GM20000 (cell line): ENCODE measurements around the gene SLC45A2.

Experiments
- DNase-seq: peaks from one replicate; pipeline ENCODE4 v3.0.0; 2012; ENCODE audit warnings: low spot score
- TF ChIP-seq, protein P1 (sequence below): IDR thresholded peaks from 2 replicates; pipeline ENCODE4 v1.5.1; 2012; ENCODE audit warnings: mild to moderate bottlenecking, control low read depth; ENCODE audit errors: extremely low read depth, missing control alignments

The SLC45A2 gene

DNA sequence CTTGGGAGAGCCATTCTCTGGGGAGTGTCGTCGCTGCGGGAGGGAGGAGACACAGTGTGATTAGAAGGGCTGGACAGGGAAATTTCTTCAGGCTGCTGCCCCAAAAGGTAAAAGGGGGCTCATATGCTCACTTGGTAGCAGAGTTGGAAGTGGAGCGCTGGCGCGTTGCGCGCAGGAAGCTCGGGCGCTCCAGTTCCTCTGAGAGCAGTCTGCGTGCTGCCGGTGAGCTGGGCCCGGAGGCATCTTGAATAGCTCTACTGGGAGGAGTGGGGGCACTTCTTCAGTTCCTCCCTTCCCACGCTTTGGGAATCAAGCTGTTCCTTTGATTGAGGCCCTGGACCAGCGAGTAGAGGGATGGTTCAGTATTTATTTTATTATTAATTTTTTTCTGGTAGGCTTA lies 45.6 kb downstream of the SLC45A2 start:
- TF ChIP-seq, protein P1, sequence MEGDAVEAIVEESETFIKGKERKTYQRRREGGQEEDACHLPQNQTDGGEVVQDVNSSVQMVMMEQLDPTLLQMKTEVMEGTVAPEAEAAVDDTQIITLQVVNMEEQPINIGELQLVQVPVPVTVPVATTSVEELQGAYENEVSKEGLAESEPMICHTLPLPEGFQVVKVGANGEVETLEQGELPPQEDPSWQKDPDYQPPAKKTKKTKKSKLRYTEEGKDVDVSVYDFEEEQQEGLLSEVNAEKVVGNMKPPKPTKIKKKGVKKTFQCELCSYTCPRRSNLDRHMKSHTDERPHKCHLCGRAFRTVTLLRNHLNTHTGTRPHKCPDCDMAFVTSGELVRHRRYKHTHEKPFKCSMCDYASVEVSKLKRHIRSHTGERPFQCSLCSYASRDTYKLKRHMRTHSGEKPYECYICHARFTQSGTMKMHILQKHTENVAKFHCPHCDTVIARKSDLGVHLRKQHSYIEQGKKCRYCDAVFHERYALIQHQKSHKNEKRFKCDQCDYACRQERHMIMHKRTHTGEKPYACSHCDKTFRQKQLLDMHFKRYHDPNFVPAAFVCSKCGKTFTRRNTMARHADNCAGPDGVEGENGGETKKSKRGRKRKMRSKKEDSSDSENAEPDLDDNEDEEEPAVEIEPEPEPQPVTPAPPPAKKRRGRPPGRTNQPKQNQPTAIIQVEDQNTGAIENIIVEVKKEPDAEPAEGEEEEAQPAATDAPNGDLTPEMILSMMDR = no peak
- no peak for DNase-seq

DNA sequence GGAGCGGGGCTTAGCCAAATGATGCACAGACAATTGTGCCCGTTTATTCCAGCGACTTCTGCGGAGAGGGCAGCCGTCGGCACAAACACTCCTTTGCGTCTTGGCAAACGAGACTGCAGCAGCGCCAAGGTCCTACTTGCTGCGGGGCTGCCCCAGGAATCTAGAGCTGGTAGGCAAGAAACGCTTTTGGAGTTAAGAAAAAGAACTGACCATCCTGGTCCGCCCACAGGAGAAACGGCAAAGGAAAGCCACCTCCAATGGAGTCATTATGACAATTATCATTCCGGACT lies 46.0 kb downstream of the SLC45A2 start:
- TF ChIP-seq, protein P1 = no peak

DNA sequence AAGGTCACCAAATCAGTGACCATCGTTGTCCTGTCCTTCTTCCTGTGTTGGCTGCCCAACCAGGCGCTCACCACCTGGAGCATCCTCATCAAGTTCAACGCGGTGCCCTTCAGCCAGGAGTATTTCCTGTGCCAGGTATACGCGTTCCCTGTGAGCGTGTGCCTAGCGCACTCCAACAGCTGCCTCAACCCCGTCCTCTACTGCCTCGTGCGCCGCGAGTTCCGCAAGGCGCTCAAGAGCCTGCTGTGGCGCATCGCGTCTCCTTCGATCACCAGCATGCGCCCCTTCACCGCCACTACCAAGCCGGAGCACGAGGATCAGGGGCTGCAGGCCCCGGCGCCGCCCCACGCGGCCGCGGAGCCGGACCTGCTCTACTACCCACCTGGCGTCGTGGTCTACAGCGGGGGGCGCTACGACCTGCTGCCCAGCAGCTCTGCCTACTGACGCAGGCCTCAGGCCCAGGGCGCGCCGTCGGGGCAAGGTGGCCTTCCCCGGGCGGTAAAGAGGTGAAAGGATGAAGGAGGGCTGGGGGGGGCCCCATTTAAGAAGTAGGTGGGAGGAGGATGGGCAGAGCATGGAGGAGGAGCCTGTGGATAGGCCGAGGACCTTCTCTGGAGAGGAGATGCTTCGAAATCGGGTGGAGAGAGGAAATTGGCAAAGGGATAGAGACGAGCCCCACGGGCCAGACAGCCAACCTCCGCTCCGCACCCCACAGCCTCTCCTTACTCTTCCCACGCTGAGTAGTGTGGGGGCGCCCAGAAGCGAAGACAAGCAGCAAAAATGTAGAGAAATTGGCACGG lies 46.6 kb downstream of the SLC45A2 start:
- DNase-seq = no peak
- TF ChIP-seq, protein P1 = no peak

More for the DNA sequence above, 46.0 kb downstream of the SLC45A2 start:
- DNase-seq = no peak

DNA sequence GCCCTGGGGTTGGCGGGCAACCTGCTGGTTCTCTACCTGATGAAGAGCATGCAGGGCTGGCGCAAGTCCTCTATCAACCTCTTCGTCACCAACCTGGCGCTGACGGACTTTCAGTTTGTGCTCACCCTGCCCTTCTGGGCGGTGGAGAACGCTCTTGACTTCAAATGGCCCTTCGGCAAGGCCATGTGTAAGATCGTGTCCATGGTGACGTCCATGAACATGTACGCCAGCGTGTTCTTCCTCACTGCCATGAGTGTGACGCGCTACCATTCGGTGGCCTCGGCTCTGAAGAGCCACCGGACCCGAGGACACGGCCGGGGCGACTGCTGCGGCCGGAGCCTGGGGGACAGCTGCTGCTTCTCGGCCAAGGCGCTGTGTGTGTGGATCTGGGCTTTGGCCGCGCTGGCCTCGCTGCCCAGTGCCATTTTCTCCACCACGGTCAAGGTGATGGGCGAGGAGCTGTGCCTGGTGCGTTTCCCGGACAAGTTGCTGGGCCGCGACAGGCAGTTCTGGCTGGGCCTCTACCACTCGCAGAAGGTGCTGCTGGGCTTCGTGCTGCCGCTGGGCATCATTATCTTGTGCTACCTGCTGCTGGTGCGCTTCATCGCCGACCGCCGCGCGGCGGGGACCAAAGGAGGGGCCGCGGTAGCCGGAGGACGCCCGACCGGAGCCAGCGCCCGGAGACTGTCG lies 47.3 kb downstream of the SLC45A2 start:
- DNase-seq = no peak
- TF ChIP-seq, protein P1 = no peak

DNA sequence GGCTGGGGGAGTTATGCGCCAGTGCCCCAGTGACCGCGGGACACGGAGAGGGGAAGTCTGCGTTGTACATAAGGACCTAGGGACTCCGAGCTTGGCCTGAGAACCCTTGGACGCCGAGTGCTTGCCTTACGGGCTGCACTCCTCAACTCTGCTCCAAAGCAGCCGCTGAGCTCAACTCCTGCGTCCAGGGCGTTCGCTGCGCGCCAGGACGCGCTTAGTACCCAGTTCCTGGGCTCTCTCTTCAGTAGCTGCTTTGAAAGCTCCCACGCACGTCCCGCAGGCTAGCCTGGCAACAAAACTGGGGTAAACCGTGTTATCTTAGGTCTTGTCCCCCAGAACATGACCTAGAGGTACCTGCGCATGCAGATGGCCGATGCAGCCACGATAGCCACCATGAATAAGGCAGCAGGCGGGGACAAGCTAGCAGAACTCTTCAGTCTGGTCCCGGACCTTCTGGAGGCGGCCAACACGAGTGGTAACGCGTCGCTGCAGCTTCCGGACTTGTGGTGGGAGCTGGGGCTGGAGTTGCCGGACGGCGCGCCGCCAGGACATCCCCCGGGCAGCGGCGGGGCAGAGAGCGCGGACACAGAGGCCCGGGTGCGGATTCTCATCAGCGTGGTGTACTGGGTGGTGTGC lies 48.0 kb downstream of the SLC45A2 start, which contains the start of gene RXFP3:
TSS of gene RXFP3 (plus strand) at position 6 of the 636 bp plus-strand sequence. CDS start at position 361, 355 bp downstream.
- DNase-seq = peak; percentile 44
- TF ChIP-seq, protein P1 = no peak

DNA sequence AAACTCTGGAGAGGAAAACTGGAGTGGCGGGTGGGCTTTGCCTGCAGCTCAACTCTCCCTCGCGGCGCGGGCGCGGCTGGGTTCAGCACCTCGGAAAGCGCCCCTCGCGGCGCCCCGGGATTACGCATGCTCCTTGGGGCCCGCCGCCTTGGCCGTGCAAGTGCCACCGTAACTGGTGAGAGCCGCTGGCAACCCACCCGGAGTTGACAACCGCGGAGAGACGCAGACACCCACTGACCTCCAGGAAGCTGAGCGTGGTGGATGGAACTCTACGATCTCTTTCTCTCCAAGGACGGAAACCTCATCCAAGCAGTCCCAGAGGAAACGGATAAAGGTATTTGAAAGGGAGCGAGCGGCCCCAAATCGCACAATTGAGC lies 48.5 kb downstream of the SLC45A2 start:
- TF ChIP-seq, protein P1 = no peak
- peak; percentile 79 for DNase-seq

DNA sequence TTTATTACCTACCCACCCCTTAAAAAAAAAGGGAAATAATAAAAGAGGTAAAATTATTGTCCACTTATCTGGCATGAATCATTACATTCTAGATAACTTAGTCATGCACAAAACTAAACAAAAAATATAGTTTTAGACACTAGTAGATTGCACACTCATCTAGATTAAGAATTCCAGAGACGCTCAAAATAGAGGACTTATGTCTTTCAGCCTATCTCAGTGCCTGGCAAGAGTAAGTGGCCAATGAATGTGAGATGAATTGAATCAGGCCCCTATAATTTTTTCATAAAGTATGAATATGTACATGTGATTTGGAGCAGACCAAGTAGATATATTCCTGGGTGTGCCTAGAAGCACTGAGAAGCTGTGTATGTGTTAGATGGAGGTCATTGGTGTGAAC lies 50.3 kb downstream of the SLC45A2 start:
- no peak for DNase-seq
- TF ChIP-seq, protein P1 = no peak
